HL-60/S4 treated with retinoic acid at 250 ng/mL for 4 days and 3 days (cell line): ENCODE data around the gene EPM2A.

Source experiments
- in situ Hi-C: fragments of 300-500 bp; cut with MboI; formaldehyde crosslinking; loops from 2 replicates; pipeline ENCODE4 v1.7.0; 2022; ENCODE audit warnings: low sequenced_read_pairs

EPM2A gene

GRCh38 chr6:145609521-145609920 is 125.8 kb downstream of the EPM2A start:
- in situ Hi-C loops: no loop called here

- in situ Hi-C loops: no loop called here
These were observed 126.5 kb downstream of the EPM2A start for GRCh38 chr6:145608850-145609249.

DNA sequence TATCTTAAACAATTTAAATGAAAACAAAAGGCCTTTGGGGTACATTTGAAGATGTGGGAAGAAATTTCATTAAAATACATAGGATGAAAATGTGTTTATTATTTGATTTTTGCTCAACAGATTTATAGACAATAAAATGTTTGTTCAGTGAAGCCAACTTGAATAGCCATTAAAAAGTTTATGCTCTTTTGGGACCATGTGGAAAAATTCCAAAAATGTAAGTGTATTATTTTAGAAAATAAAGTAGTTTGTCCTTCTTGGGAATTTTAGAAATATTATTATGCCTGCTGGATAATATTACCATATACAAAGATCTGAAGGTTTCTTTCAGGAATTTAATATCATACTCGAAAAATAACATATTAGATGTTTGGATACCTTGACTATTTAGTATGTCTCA is 131.3 kb downstream of the EPM2A start:
- in situ Hi-C loops: no loop called here

DNA sequence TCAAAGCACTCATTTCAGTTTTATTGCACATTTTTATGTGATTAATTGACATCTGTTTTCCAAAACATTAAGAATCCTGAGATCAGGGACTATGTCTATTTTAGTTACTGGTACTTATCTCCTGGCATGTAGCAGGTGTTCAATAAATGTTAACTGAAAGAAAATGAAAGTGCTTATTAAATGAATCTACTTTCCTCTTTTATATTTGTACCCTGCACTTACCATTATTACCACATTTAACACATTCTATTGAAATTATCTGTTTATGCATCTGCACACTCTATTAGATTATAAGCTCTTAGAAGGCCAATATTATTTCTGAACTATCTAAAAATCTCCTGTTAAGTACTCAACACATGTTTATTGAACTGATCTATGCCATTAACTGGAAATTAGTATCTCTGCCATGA is 131.9 kb downstream of the EPM2A start:
- in situ Hi-C loops: no loop called here

GRCh38 chr6:145602726-145603326 is 132.5 kb downstream of the EPM2A start:
- in situ Hi-C loops: no loop called here

- in situ Hi-C loops: no loop called here
These were observed 133.9 kb downstream of the EPM2A start for GRCh38 chr6:145601397-145601796.

DNA sequence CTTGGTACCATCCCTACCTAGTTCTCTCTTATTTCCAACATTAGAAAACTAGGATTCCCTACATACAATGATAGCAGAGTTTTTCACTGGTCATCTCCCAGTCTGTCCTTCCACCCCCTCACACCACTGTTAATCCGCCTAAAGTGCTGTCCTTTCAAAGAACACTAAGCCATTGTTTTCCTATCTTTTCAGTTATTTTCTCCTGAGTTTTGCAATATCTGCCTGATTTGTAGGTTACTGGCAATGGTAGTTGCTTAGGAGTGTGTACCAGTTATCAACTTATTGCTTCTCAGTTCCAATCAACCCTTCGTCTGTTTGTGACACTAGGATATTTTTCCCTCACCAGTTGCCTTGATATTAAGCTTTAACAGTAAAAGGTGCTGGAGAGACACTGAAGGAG is 135.0 kb downstream of the EPM2A start:
- in situ Hi-C loops: no loop called here

GRCh38 chr6:145588981-145589380 is 146.3 kb downstream of the EPM2A start:
- in situ Hi-C loops: no loop called here

- in situ Hi-C loops: no loop called here
These were observed 148.0 kb downstream of the EPM2A start for GRCh38 chr6:145587334-145587733.

DNA sequence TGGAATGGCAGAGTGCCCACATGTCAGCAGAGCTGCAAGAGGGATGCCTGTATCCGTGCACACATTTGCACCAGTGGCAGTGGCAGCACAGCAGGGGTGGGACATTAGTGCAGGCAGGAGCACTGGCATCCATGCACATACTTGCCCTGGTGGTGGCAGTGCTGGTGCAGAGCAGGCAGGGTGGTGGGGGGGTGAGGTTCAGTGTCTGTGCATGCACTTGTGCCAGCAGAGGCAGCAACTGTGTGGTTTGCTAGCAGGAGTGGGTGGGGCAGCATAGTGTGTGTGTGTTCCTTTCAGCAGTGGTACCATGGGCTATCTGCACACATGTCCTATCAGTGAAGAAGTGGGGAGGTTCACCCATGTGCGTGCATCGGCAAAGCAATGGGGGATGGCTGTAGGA is 151.6 kb downstream of the EPM2A start:
- in situ Hi-C loops: no loop called here
